H54 (cell line): ENCODE measurements around the gene TMA16.
"Not testable (repeated sequence)": the region's sequence is repeated elsewhere in the genome, so short reads cannot be mapped to it uniquely, and the experiment has no call there.

Source experiments
- DNase-seq: peaks from one replicate; pipeline ENCODE4 v3.0.0; 2011; ENCODE audit warnings: low spot score, mixed read lengths; ENCODE audit not compliant: insufficient read length
- FAIRE-seq: peaks from 3 replicates; lab custom pipeline; 2011; peaks lifted over from hg19 to GRCh38; lab: Jason Lieb, UNC
- POLR2A ChIP-seq: IDR thresholded peaks from 2 replicates; pipeline ENCODE4 v1.6.1; 2011; ENCODE audit warnings: low read depth, mild to moderate bottlenecking, low read length

TMA16 gene

GRCh38 chr4:163494360-163495241 is at the start of gene TMA16:
TSS of gene TMA16 (plus strand) at chr4:163494690. CDS start at chr4:163494802, 112 bp downstream.
- peak; percentile 58 for DNase-seq
- TF ChIP-seq POLR2A, result peak; percentile 48
- FAIRE-seq, result peak; percentile 41

GRCh38 chr4:163447023-163447422 is 47.5 kb upstream of the TMA16 start:
- DNase-seq, FAIRE-seq: not testable (repeated sequence)

GRCh38 chr4:163447481-163447880 is 47.0 kb upstream of the TMA16 start:
- DNase-seq, result no peak
- no peak for TF ChIP-seq POLR2A
- FAIRE-seq, result no peak

GRCh38 chr4:163448540-163449203 is 45.8 kb upstream of the TMA16 start:
- peak; percentile 85 for FAIRE-seq
- TF ChIP-seq POLR2A, result no peak
- DNase-seq, result peak; percentile 21

GRCh38 chr4:163462556-163462955 is 31.9 kb upstream of the TMA16 start:
- no peak for TF ChIP-seq POLR2A
- FAIRE-seq (no peak), DNase-seq (no peak)

GRCh38 chr4:163467082-163467770 is 27.3 kb upstream of the TMA16 start:
- DNase-seq (no peak), FAIRE-seq (no peak)
- TF ChIP-seq POLR2A, result no peak

- DNase-seq, result no peak
- no peak for FAIRE-seq
- no peak for TF ChIP-seq POLR2A
Measured at GRCh38 chr4:163470391-163470790, 24.1 kb upstream of the TMA16 start.

- no peak for DNase-seq
- TF ChIP-seq POLR2A, result no peak
- no peak for FAIRE-seq
Measured at GRCh38 chr4:163473130-163473529, 21.4 kb upstream of the TMA16 start.

- DNase-seq (no peak), FAIRE-seq (no peak)
- TF ChIP-seq POLR2A, result no peak
Measured at GRCh38 chr4:163473576-163473975, 20.9 kb upstream of the TMA16 start, which contains the start of gene TKTL2. TSS of gene TKTL2 (minus strand) at chr4:163473754. CDS start at chr4:163473734, 20 bp downstream.

GRCh38 chr4:163474027-163474426 is 20.5 kb upstream of the TMA16 start:
- FAIRE-seq (no peak), DNase-seq (no peak)
- TF ChIP-seq POLR2A, result no peak

GRCh38 chr4:163476761-163477438 is 17.6 kb upstream of the TMA16 start:
- no peak for TF ChIP-seq POLR2A

GRCh38 chr4:163482190-163482589 is 12.3 kb upstream of the TMA16 start:
- no peak for DNase-seq
- TF ChIP-seq POLR2A, result no peak
- no peak for FAIRE-seq

More at GRCh38 chr4:163476761-163477438, 17.6 kb upstream of the TMA16 start:
- no peak for FAIRE-seq
- no peak for DNase-seq

GRCh38 chr4:163484906-163485305 is 9.6 kb upstream of the TMA16 start:
- FAIRE-seq (no peak), DNase-seq (peak; percentile 2)
- no peak for TF ChIP-seq POLR2A
